Gastrocnemius medialis (tissue), 4 donors: ENCODE data around the gene SIK3.

Experiments used
- CTCF ChIP-seq, 5 experiments: fragments of 450-650 bp in 3 of 5; fragments of 200-600 bp in 2 of 5; sonication (generic) in 2 of 5; IDR thresholded peaks in 4 of 5; conservative IDR thresholded peaks in 1 of 5; 1 replicate in 4 of 5; 2 replicates in 1 of 5; pipeline ENCODE4 v1.5.1; 2016 to 2019; ENCODE audit warnings: antibody characterized with exemption in 5 of 5, mild to moderate bottlenecking in 3 of 5, moderate library complexity in 3 of 5
- POLR2A ChIP-seq, 2 donors: fragments of 450-650 bp; IDR thresholded peaks; one replicate each; pipeline ENCODE4 v1.6.1; 2017; ENCODE audit warnings: antibody characterized with exemption in 2 of 2, mild to moderate bottlenecking in 2 of 2, moderate library complexity in 2 of 2

GRCh38 chr11:116935514-116935913 lies 162.7 kb downstream of the SIK3 start:
- TF ChIP-seq CTCF (IDR thresholded peaks at IDR 0.05 in 4 of 5, conservative IDR thresholded peaks at IDR 0.05 in 1 of 5) (no peak), POLR2A (IDR thresholded peaks at IDR 0.05) (no peak)
